ENCODE data around the gene NLRP14. TPM values are rescaled to one million over a fixed set of nuclear protein-coding genes. Genes with fewer than 3 reads are reported as not detected.

NLRP14 gene
- total RNA-seq, 1 experiment from 2014 or later: not detected

DNA sequence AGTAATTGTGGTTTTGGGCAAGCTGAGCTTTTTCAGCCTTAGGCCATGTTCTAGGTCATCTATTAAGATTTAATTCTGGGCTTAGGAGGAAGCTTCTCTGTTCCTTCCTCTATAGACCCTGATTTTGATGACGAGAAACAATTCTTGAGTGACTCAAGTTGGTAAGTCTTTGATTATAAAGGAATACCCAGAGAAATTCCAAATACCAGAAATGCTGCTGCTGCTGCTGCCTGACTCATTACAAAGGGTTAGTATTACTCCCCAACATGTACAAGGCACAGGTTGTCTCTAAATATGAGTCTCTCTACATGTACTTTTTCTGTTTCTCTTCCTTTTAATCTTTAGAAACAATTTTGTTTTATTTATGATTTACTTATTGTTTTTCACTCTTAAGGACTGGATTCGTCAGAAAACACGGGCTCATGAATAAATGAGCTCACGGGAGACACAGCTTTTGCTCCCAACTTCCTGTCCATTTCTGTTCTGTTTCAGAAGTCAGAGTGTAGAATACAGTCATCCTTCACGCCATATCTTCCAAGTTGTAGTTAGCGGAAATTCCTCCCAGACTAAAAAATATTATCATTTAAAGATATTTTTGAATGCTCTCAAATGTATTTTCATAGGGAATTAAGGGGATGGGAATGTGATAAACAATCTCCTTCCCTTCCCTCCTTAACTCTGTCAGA is 36.7 kb downstream of the NLRP14 start:
- POLR2A ChIA-PET: no interaction called here
- H3K36me3 Mint-ChIP-seq (ENCODE audit: insufficient read depth, unreplicated experiment): no peaks in the 10 kb centered on the region
- intact Hi-C loops (cut with micrococcal nuclease; ENCODE audit: unreplicated experiment): no loop called here
- no peaks in the 10 kb centered on the region for H3K36me3 ChIP-seq (ENCODE audit: control insufficient read depth, insufficient read depth, low read length)
- no peak overlapping the region for H3K27ac Mint-ChIP-seq (ENCODE audit: unreplicated experiment)
- H3K9me3 ChIP-seq: no peaks in the 10 kb centered on the region
- no peaks in the 10 kb centered on the region for H3K4me1 ChIP-seq
- no TSS peak for BruUV-seq (replicated peaks)
- H3K4me3 ChIP-seq (ENCODE audit: low read depth, low read length): no peak overlapping the region
- H3K27me3 ChIP-seq (replicated peaks; ENCODE audit: control insufficient read depth, insufficient read depth, low read length): no peaks in the 10 kb centered on the region
- no peaks in the 10 kb centered on the region for H3K9me3 Mint-ChIP-seq (ENCODE audit: unreplicated experiment)
- peaks cover 5% of the 10 kb centered on the region for H3K27me3 Mint-ChIP-seq (ENCODE audit: insufficient read depth, unreplicated experiment)
- DNase-seq: no peak
- no peaks in the 10 kb centered on the region for H3K4me1 Mint-ChIP-seq (ENCODE audit: low read depth, unreplicated experiment)
- CTCF ChIA-PET: no interaction called here
- no peak overlapping the region for H3K4me3 Mint-ChIP-seq (ENCODE audit: unreplicated experiment)
- TF ChIP-seq, protein P1, sequence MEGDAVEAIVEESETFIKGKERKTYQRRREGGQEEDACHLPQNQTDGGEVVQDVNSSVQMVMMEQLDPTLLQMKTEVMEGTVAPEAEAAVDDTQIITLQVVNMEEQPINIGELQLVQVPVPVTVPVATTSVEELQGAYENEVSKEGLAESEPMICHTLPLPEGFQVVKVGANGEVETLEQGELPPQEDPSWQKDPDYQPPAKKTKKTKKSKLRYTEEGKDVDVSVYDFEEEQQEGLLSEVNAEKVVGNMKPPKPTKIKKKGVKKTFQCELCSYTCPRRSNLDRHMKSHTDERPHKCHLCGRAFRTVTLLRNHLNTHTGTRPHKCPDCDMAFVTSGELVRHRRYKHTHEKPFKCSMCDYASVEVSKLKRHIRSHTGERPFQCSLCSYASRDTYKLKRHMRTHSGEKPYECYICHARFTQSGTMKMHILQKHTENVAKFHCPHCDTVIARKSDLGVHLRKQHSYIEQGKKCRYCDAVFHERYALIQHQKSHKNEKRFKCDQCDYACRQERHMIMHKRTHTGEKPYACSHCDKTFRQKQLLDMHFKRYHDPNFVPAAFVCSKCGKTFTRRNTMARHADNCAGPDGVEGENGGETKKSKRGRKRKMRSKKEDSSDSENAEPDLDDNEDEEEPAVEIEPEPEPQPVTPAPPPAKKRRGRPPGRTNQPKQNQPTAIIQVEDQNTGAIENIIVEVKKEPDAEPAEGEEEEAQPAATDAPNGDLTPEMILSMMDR (IDR thresholded peaks at IDR 0.05; ENCODE audit: insufficient read depth in 1 of 2, low read depth in 1 of 2, low read length in 1 of 2, severe bottlenecking in 1 of 2, unreplicated experiment in 1 of 2): no peak

DNA sequence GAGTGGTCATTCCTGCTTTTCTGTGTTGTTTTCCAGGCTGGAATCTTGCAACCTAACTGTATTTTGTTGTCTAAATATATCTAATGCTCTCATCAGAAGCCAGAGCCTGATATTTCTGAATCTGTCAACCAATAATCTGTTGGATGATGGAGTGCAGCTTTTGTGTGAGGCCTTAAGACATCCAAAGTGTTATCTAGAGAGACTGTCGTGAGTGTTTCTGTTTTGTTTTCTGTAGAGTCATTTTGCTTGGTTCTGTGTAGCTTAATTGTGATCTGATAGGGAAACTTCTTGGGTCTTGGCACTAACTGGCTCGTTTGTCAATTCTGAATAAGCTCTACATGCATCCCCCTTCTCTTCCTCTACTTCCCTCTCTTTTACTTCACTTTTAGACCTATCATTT is 37.4 kb downstream of the NLRP14 start:
- no peaks in the 10 kb centered on the region for H3K4me1 Mint-ChIP-seq (ENCODE audit: low read depth, unreplicated experiment)
- no peaks in the 10 kb centered on the region for H3K9me3 ChIP-seq
- H3K36me3 Mint-ChIP-seq (ENCODE audit: insufficient read depth, unreplicated experiment): no peaks in the 10 kb centered on the region
- BruUV-seq (replicated peaks): no TSS peak
- CTCF ChIA-PET: no interaction called here
- intact Hi-C loops (cut with micrococcal nuclease; ENCODE audit: unreplicated experiment): no loop called here
- DNase-seq: no peak
- no peak overlapping the region for H3K4me3 Mint-ChIP-seq (ENCODE audit: unreplicated experiment)
- peaks cover 5% of the 10 kb centered on the region for H3K27me3 Mint-ChIP-seq (ENCODE audit: insufficient read depth, unreplicated experiment)
- POLR2A ChIA-PET: no interaction called here
- H3K9me3 Mint-ChIP-seq (ENCODE audit: unreplicated experiment): no peaks in the 10 kb centered on the region
- TF ChIP-seq, protein P1 (IDR thresholded peaks at IDR 0.05; ENCODE audit: insufficient read depth in 1 of 2, low read depth in 1 of 2, low read length in 1 of 2, severe bottlenecking in 1 of 2, unreplicated experiment in 1 of 2): no peak
- no peak overlapping the region for H3K4me3 ChIP-seq (ENCODE audit: low read depth, low read length)
- no peak overlapping the region for H3K27ac Mint-ChIP-seq (ENCODE audit: unreplicated experiment)
- H3K27me3 ChIP-seq (replicated peaks; ENCODE audit: control insufficient read depth, insufficient read depth, low read length): no peaks in the 10 kb centered on the region
- no peaks in the 10 kb centered on the region for H3K4me1 ChIP-seq
- no peaks in the 10 kb centered on the region for H3K36me3 ChIP-seq (ENCODE audit: control insufficient read depth, insufficient read depth, low read length)

DNA sequence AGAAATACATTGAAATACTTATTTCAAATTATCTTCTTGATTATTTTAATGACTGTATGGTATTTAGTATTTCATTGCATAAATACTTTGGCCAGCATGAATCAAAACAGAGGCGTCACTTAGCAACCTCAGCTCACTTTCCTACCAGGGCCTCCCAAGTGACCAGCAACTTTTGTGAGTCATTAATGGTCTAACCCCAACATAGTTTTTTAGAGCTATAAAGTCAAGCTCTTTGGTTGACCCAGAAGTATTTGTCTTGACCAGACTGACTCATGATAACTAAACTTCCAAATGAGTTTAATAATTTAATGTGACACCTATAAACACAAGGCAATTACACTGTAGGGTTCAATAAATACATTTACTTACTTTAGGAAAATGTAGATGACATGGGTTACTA is 40.6 kb downstream of the NLRP14 start:
- no peaks in the 10 kb centered on the region for H3K27me3 Mint-ChIP-seq (ENCODE audit: insufficient read depth, unreplicated experiment)
- intact Hi-C loops (cut with micrococcal nuclease; ENCODE audit: unreplicated experiment): no loop called here
- H3K27ac Mint-ChIP-seq (ENCODE audit: unreplicated experiment): no peak overlapping the region
- no peak for DNase-seq
- ChIA-PET POLR2A (no interaction called here), CTCF (no interaction called here)
- Histone ChIP-seq H3K36me3 (ENCODE audit: control insufficient read depth, insufficient read depth, low read length) (no peaks in the 10 kb centered on the region), H3K4me3 (ENCODE audit: low read depth, low read length) (no peak overlapping the region), H3K4me1 (no peaks in the 10 kb centered on the region), H3K9me3 (no peaks in the 10 kb centered on the region), H3K27me3 (replicated peaks; ENCODE audit: control insufficient read depth, insufficient read depth, low read length) (no peaks in the 10 kb centered on the region)
- TF ChIP-seq, protein P1 (IDR thresholded peaks at IDR 0.05; ENCODE audit: insufficient read depth in 1 of 2, low read depth in 1 of 2, low read length in 1 of 2, severe bottlenecking in 1 of 2, unreplicated experiment in 1 of 2): no peak
- H3K9me3 Mint-ChIP-seq (ENCODE audit: unreplicated experiment): no peaks in the 10 kb centered on the region
- H3K36me3 Mint-ChIP-seq (ENCODE audit: insufficient read depth, unreplicated experiment): no peaks in the 10 kb centered on the region
- BruUV-seq (replicated peaks): no TSS peak
- H3K4me1 Mint-ChIP-seq (ENCODE audit: low read depth, unreplicated experiment): no peaks in the 10 kb centered on the region
- no peak overlapping the region for H3K4me3 Mint-ChIP-seq (ENCODE audit: unreplicated experiment)
